Hematopoietic multipotent progenitor cell (in vitro differentiated cells): ENCODE data around the gene ETS1. TPM values are rescaled to one million over a fixed set of nuclear protein-coding genes. Genes with fewer than 3 reads are reported as not detected.
"Not testable (repeated sequence)": the region's sequence is repeated elsewhere in the genome, so short reads cannot be mapped to it uniquely, and the experiment has no call there.

Experiments used
- DNase-seq, 3 donors: peaks; one replicate each; pipeline ENCODE4 v3.0.0-alpha.2; 2011 to 2015; ENCODE audit warnings: low read depth in 2 of 3, low spot score in 2 of 3
- total RNA-seq: library from RNA; depleted of rRNA; stranded (reverse); fragments of >200 nt; gene quantifications from one replicate; pipeline ENCODE4 v1.2.3, GENCODE V29; 2012

Gene ETS1
- total RNA-seq, 1 donor = 40.9 TPM

GRCh38 chr11:128451652-128452470, 135.5 kb downstream of the ETS1 start:
- DNase-seq = no peak

DNA sequence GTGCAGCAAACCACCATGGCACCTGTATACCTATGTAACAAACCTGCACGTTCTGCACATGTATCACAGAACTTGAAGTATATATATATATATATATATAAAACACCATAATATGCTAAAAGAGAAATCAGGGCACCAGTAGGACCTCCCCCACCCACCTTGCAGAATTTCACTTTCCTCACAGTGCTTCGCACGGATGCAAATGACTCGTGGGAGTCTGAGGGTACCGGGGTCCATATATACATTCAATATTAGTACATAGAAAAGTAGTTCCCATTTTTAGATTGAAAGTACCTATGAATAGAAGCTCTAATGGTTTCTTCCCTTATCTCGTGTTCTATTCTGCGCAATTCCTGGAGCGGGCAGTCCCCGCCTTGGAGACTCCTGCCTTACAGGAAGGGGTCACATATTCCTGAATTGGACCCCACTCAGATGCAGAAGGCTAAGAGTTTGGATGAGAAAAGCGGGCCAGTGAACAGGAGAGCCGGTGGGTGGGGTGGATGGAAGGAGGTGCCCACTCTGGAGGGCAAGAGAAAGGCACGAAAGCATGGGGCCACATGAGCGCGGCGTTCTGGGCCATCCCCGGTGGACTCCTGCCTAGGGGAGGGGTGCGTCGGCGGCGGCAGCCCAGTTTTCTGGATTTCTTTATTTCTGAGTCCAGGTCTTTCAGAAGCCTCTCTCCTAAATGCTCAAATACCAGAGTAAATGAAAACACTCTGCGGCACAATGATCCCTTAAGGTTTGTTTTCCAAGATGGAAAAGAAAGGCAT, 136.3 kb downstream of the ETS1 start:
- DNase-seq = no peak

GRCh38 chr11:128450425-128450824, 136.9 kb downstream of the ETS1 start:
- DNase-seq = not testable (repeated sequence)

GRCh38 chr11:128448981-128449713, 138.2 kb downstream of the ETS1 start:
- DNase-seq = no peak

- no peak for DNase-seq
These were observed 139.0 kb downstream of the ETS1 start for GRCh38 chr11:128448200-128448886.

GRCh38 chr11:128447233-128447632, 140.1 kb downstream of the ETS1 start:
- no peak for DNase-seq

- DNase-seq = not testable (repeated sequence)
These were observed 141.4 kb downstream of the ETS1 start for GRCh38 chr11:128445921-128446320.

DNA sequence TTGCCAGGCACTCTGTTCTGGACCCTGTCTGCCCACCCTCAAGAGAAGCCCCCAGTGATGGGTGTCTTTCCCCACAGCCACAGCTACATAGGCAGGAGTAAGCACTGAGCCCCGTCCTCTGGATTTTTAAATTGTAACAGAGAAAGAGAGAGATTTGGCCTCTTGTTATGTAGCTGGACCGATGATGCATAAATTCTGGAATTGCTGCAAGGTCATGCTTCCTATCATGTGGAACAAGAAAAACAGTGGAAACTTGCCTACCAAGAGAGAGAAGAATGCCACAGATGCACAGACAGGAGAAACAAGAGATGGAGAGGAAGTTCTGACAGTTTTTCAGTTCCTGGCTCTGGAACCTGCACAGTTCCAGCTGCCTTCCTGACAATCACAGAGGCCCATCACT, 150.2 kb downstream of the ETS1 start:
- no peak for DNase-seq

DNA sequence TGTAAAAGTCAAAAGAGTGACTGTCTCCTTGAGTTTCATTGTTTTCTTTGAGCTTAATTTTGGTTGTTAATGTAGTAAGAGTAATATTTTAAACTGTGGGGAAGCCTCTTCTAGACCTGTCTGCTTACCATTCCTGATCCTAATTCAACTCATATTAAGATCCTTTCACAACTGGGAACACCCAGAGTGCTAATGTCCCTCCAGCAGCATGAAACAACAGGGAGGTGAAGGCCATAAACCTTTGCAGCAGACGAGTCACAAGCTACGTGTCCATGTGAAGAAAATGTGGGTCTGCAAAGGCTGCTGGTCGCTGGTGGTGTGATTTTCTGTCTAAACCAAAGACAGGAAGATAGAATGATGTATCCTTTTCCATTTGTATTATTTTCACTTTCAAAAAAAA, 152.5 kb downstream of the ETS1 start:
- DNase-seq = no peak

GRCh38 chr11:128434411-128434810, 152.9 kb downstream of the ETS1 start:
- no peak for DNase-seq

- DNase-seq = no peak
These were observed 154.4 kb downstream of the ETS1 start for GRCh38 chr11:128432926-128433325.

- no peak for DNase-seq
These were observed 155.4 kb downstream of the ETS1 start for GRCh38 chr11:128431931-128432330.

DNA sequence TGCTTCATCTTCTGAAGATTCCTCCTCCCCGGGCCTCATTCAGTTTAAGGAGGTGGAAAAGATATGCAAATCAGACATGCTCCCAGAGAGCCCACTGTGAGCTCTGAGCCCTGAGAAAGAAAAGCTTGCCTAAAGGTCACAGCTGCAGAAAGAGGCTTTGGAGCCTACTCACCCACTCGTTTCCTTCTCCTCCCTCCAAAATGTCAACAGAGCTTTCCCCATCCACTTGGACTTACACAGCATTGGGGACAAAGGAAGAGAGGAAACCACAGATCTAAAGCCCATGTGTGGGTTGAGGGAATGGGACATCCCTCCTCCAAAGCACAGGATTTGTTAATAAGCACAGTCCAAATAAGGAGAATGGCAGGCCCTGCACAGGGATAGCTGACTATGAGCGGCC, 158.4 kb downstream of the ETS1 start:
- no peak for DNase-seq

GRCh38 chr11:128424851-128425285, 162.5 kb downstream of the ETS1 start:
- no peak for DNase-seq

DNA sequence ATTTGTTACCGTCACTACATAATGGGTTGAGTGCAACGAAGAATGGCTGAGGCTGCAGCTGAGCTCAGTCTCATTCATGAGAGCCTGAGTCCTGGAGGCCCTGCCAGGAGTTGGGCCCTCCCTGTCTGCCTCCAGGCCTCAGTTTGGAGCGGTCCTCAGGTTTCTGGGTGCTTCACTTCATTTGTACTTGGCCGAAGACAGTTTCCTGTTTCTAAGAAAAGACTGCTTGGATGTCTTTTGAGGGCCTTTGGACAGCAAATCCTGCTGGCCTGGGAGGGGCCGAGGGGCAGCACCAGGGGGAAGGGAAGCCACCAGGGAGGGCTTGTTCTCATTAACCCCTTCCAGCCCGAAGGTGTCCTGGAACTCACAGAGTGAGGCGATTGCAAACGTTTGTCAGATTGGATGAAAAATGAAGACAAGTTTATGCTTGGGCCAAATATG, 163.1 kb downstream of the ETS1 start:
- DNase-seq = no peak

DNA sequence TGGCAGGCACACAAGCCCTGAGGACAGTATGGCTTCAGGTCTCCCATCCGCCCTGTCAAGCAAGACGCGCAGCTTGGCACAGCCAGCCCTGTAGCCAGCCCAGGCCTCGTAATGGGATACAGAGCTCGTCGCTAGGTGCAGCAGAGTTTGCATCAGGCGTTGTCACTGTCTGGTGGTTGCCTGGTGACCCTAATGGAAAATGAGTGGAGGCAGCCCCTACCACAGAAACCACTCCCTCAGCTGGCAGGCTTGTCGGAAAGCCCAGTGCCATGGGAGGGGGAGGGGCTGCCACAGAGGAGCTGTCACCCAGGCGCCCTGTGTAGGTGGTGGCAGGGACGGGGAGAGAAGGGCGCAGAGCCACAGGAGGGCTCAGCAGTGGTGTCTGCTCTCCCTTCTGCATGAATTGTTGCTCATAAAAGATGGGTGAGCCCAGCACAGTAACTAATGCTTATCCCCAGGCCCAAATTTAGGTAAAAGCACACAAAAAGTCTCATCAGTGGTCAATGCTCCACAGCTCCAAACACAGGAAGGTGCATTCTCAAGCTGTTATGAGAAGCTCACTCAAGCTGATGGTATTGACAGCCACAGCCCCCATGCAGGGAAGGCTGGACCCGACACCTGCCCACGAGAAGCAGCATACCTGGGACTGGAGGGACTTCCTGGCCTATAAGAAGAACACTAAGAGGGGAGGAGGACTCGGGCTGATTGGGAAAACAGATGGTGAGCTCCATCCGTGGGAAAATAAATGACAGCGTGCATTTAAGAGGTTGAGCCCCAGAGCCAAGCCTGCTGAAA, 164.6 kb downstream of the ETS1 start:
- DNase-seq = peak; percentile 35 to 88 (median 52)

DNA sequence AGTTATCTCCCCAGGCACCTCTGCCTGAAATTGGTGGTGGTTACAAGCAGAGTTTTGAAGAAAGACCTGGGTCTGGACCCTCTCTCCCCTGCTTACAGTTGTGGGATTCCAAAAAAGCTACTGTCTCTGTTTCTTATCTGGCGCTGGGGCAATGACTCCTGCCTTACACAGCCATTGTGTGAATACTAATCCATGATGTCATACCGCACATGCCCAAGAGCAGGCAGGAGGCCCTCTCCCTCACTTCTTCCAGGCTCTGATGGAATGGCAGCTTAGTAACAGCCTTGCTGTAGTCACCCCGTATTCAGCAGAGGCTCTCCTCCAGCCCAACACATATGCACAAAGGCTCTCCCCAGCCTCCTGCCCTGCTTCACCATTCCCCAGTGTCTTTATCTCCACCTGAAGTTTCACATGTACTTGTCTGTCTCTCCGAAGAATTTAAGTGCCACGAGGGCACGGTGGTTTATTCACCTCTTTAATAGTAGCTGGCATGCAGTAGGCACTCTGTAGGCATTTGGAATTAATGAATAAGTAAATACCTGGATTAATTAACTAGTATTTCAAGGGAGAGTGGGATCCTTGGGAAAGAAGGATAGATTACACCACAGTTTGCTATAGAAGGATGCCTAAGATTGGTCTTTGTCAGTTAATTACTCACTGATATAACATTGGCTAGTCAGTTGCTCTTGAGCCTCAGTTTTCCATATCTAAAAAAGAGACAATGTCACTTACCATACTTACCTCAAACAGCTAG, 165.6 kb downstream of the ETS1 start:
- DNase-seq = no peak

GRCh38 chr11:128420951-128421350, 166.4 kb downstream of the ETS1 start:
- DNase-seq = no peak

- no peak for DNase-seq
These were observed 167.1 kb downstream of the ETS1 start for GRCh38 chr11:128420265-128420664.
